ENCODE measurements around the gene PSMD12. TPM values are rescaled to one million over a fixed set of nuclear protein-coding genes. Genes with fewer than 3 reads are reported as not detected.

Gene PSMD12
- polyA plus RNA-seq, 1 of the 3 experiments (the other 2 are of a cell fraction), result 31.4 TPM

GRCh38 chr17:67290711-67291291, 75.6 kb downstream of the PSMD12 start:
- CTCF ChIA-PET, result interaction anchor here (0.6 to 0.7 kb wide), 2 partner anchors 18 to 25 kb away, joined by 3 read pairs; no protein-coding TSS in a partner anchor
- Histone ChIP-seq H3K79me2 (ENCODE audit: insufficient read depth) (no peaks in the 10 kb centered on the region), H3K27me3 (ENCODE audit: insufficient read depth) (no peaks in the 10 kb centered on the region), H2AFZ (ENCODE audit: low read depth) (0 out of 2 replicates have a peak overlapping the region, but pooled peaks have one; percentile 20), H3K4me1 (ENCODE audit: control insufficient read depth in 1 of 2, insufficient read depth in 2 of 2, low read depth in 1 of 2, low read length in 1 of 2) (no peaks in the 10 kb centered on the region), H3K27ac (ENCODE audit: low read depth in 2 of 2, low read length in 1 of 2) (no peak overlapping the region), H3K9ac (no peak overlapping the region), H3F3A (replicated peaks; ENCODE audit: insufficient read depth) (no peaks in the 10 kb centered on the region), H3K9me2 (no peaks in the 10 kb centered on the region), H3K9me3 (no peaks in the 10 kb centered on the region), H3K4me2 (no peak overlapping the region), H3K36me3 (replicated peaks in 1 of 2; ENCODE audit: control insufficient read depth in 1 of 2, insufficient read depth in 2 of 2, low read length in 1 of 2) (no peaks in the 10 kb centered on the region), H4K20me1 (ENCODE audit: insufficient read depth) (no peaks in the 10 kb centered on the region), H3K4me3 (ENCODE audit: low read depth in 2 of 2, low read length in 1 of 2) (no peak overlapping the region)
- TF ChIP-seq TCF12 (IDR thresholded peaks at IDR 0.05) (no peak), GABPA (IDR thresholded peaks at IDR 0.05; ENCODE audit: low read depth) (no peak), JUND (IDR thresholded peaks at IDR 0.05) (no peak), SIN3A (IDR thresholded peaks at IDR 0.05; ENCODE audit: borderline replicate concordance, low read depth, low read length) (no peak), RAD21 (IDR thresholded peaks at IDR 0.05; ENCODE audit: low read length) (no peak), NRF1 (IDR thresholded peaks at IDR 0.05; ENCODE audit: low read depth, low read length) (no peak), EZH2phosphoT487 (IDR thresholded peaks at IDR 0.05; ENCODE audit: borderline replicate concordance, low read depth) (no peak), CTCF (IDR thresholded peaks at IDR 0.05) (no peak), GATA2 (CRISPR knock-in tag; IDR thresholded peaks at IDR 0.05) (no peak), MEF2A (IDR thresholded peaks at IDR 0.05; ENCODE audit: borderline replicate concordance, low read depth) (no peak), CHD2 (IDR thresholded peaks at IDR 0.05; ENCODE audit: low read length, partially characterized antibody) (no peak), RCOR1 (IDR thresholded peaks at IDR 0.05; ENCODE audit: low read length) (no peak), PBX3 (IDR thresholded peaks at IDR 0.05) (no peak), FOXM1 (IDR thresholded peaks at IDR 0.05; ENCODE audit: low read depth) (no peak)
- POLR2A ChIA-PET, result interaction anchor here (0.6 kb wide), 2 partner anchors 23 to 445 kb away, joined by 3 read pairs; no protein-coding TSS in a partner anchor
- 82% methylated on average over 11 of the region's 11 CpGs for WGBS (ENCODE audit: low lambda C conversion rate)
- DNase-seq, result peak; percentile 39

- no peaks in the 10 kb centered on the region for H3K9me3 ChIP-seq
- H3K9me2 ChIP-seq, result no peaks in the 10 kb centered on the region
- H3K4me3 ChIP-seq (ENCODE audit: low read depth in 2 of 2, low read length in 1 of 2), result no peak overlapping the region
- no peak overlapping the region for H3K9ac ChIP-seq
- no peaks in the 10 kb centered on the region for H4K20me1 ChIP-seq (ENCODE audit: insufficient read depth)
- TF ChIP-seq TAF1 (IDR thresholded peaks at IDR 0.05; ENCODE audit: borderline replicate concordance, low read depth, low read length) (no peak), NFIC (IDR thresholded peaks at IDR 0.05; ENCODE audit: borderline replicate concordance) (no peak), MAX (IDR thresholded peaks at IDR 0.05; ENCODE audit: low read depth) (no peak), TEAD4 (IDR thresholded peaks at IDR 0.05; ENCODE audit: borderline replicate concordance, insufficient read depth) (no peak), CTCF (IDR thresholded peaks at IDR 0.05) (no peak), USF2 (IDR thresholded peaks at IDR 0.05; ENCODE audit: borderline replicate concordance, low read depth, low read length) (no peak)
- ChIA-PET CTCF (interaction anchor here (0.7 kb wide), 1 partner anchor 25 kb away, joined by 3 read pairs; no protein-coding TSS in a partner anchor), POLR2A (no interaction called here)
- 69% methylated on average over 3 of the region's 3 CpGs for WGBS (ENCODE audit: low lambda C conversion rate)
- no peak overlapping the region for H3K27ac ChIP-seq (ENCODE audit: low read depth in 2 of 2, low read length in 1 of 2)
- H3K79me2 ChIP-seq (ENCODE audit: insufficient read depth), result no peaks in the 10 kb centered on the region
- H3K27me3 ChIP-seq (ENCODE audit: insufficient read depth), result no peaks in the 10 kb centered on the region
- no peak overlapping the region for H2AFZ ChIP-seq (ENCODE audit: low read depth)
- no peak for DNase-seq
- H3K4me2 ChIP-seq, result no peak overlapping the region
- no peaks in the 10 kb centered on the region for H3K4me1 ChIP-seq (ENCODE audit: control insufficient read depth in 1 of 2, insufficient read depth in 2 of 2, low read depth in 1 of 2, low read length in 1 of 2)
- no peaks in the 10 kb centered on the region for H3K36me3 ChIP-seq (replicated peaks in 1 of 2; ENCODE audit: control insufficient read depth in 1 of 2, insufficient read depth in 2 of 2, low read length in 1 of 2)
- no peaks in the 10 kb centered on the region for H3F3A ChIP-seq (replicated peaks; ENCODE audit: insufficient read depth)
Measured at GRCh38 chr17:67290244-67290643, 76.1 kb downstream of the PSMD12 start.

All from SK-N-SH (cell line).